Breast epithelium (tissue), 4 donors: ENCODE data around the gene RGPD5. TPM values are rescaled to one million over a fixed set of nuclear protein-coding genes. Genes with fewer than 3 reads are reported as not detected.
"Not testable (repeated sequence)": the region's sequence is repeated elsewhere in the genome, so short reads cannot be mapped to it uniquely, and the experiment has no call there.

ENCODE experiments used
- DNase-seq, 2 donors: peaks; one replicate each; pipeline ENCODE4 v3.0.0-alpha.2; 2019; ENCODE audit warnings: low spot score in 2 of 2
- H3K27ac ChIP-seq, 2 donors: fragments of 200-600 bp; sonication (generic) in 1 of 2; one replicate each; pipeline ENCODE4 v1.5.1; 2016 to 2019; ENCODE audit warnings: mild to moderate bottlenecking in 1 of 2
- H3K27me3 ChIP-seq, 2 donors: fragments of 200-600 bp; sonication (generic) in 1 of 2; one replicate each; pipeline versions ENCODE4 v1.5.1 to v1.6.0; 2017 to 2019; ENCODE audit warnings: control low read depth in 1 of 2, mild to moderate bottlenecking in 1 of 2
- H3K36me3 ChIP-seq: fragments of 200-600 bp; one replicate; pipeline ENCODE4 v1.5.1; 2019
- H3K4me1 ChIP-seq, 2 donors: fragments of 200-600 bp; sonication (generic); one replicate each; pipeline ENCODE4 v1.5.1; 2016 to 2019; ENCODE audit warnings: control low read depth in 1 of 2
- H3K4me3 ChIP-seq, 3 donors: fragments of 200-600 bp; sonication (generic); 1 replicate in 2 of 3; 2 replicates in 1 of 3; pipeline ENCODE4 v1.5.1; 2016 to 2019; ENCODE audit warnings: mild to moderate bottlenecking in 3 of 3, moderate library complexity in 2 of 3
- H3K9me3 ChIP-seq, 2 donors: fragments of 200-600 bp; sonication (generic) in 1 of 2; one replicate each; pipeline ENCODE4 v1.5.1; 2016 to 2019; ENCODE audit warnings: control low read depth in 1 of 2
- intact Hi-C: fragments of 100-400 bp; cut with DNase I; formaldehyde crosslinking; loops from one replicate; pipeline ENCODE4 v1.15.1; 2023; ENCODE audit warnings: low total_unique reads
- total RNA-seq, 3 donors: library from RNA; depleted of rRNA; stranded (reverse); fragments of >200 nt; gene quantifications; one replicate each; pipeline ENCODE4 v1.1.0, GENCODE V29; 2016

RGPD5 gene
- total RNA-seq, 3 donors from 2014 or later = 66.6 to 82.3 (median 69.1) TPM

DNA sequence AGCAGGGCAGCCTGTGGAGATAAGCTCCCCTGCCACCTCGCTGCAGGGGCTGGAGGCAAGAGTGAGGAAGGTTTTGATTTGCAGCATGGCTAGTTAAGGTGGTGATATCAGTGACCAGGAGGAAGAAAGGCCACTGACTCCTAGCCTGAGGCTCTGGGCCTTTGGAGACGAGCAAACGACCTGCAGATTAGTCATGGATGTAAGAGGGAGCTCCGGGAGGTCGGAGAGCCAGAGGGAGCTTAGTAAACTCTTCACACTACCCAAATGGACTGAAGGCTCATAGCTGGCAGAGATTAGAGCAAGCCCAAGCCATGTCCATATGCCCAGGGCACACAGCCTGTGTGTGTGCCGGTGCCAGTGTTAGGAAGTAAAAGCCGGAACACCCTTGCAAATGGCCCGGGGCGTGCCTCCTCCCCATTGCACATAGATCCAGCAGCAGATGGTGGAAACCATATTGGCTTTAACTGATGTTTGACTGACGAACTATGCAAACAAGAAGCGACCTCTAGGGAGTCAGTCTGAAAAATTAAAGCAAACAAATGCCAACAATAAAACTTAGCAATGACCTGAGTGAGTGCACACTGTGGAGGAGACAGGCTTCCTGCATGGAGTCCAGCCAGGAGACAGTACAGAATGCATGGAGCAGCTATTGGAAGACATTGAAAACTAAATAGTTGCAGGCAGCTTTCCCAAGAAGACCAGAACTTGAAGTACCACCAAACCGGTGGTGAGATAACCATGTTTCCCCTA lies 2.4 kb upstream of the RGPD5 start:
- DNase-seq, H3K36me3 ChIP-seq, H3K4me1 ChIP-seq, H3K27ac ChIP-seq, H3K4me3 ChIP-seq, H3K9me3 ChIP-seq, H3K27me3 ChIP-seq, intact Hi-C loops: not testable (repeated sequence)

DNA sequence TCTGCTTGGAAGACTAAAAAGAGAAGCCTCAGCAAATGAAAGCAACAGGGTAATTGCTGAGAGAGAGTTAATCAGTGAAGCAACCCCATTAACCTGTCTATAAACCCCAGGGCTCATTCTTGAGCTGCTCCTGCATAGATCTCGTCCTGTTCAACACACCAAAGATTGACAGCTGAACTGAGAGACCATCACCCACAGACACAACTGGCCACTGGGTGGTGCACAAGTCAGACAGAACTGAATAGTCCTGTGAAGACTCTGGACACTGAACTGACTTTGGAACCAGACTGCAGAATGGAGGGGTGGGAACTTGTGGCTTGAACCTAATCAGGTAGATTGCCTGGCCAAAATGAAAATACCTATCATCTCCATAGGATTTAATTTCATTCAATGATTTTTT lies 1.4 kb upstream of the RGPD5 start:
- intact Hi-C loops, DNase-seq, H3K27ac ChIP-seq, H3K4me3 ChIP-seq, H3K27me3 ChIP-seq, H3K9me3 ChIP-seq, H3K36me3 ChIP-seq, H3K4me1 ChIP-seq: not testable (repeated sequence)

DNA sequence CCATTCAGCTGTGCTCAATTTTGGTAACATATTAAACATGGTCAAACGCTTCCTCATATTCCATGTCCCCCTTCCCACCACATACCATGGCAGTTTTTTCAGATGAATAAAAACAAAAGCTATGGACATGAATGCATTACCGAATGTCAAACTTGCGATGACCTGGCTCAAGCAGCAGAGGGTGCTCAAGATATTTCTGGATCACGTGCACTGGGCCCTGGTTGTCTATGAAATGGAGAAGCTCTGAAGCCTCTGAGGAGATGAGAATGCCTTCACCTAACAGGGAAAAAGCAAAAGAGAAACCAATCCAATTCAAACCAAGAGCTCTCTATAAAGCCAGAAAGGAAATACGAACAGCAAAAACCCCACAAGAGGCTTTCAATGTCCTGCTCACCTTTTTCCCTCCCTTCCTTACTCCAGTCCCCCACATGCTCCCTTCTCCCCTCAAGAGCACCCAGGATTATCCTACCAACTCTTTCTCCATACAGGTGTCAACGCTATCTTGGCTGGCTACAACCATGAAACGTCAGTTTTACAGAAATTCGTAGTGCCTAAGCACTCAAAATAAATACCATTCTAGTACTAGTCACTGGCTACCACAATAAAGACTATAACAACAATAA lies 77.1 kb downstream of the RGPD5 start:
- H3K36me3 ChIP-seq, H3K4me1 ChIP-seq, H3K4me3 ChIP-seq, H3K9me3 ChIP-seq, H3K27ac ChIP-seq, H3K27me3 ChIP-seq, DNase-seq, intact Hi-C loops: not testable (repeated sequence)

DNA sequence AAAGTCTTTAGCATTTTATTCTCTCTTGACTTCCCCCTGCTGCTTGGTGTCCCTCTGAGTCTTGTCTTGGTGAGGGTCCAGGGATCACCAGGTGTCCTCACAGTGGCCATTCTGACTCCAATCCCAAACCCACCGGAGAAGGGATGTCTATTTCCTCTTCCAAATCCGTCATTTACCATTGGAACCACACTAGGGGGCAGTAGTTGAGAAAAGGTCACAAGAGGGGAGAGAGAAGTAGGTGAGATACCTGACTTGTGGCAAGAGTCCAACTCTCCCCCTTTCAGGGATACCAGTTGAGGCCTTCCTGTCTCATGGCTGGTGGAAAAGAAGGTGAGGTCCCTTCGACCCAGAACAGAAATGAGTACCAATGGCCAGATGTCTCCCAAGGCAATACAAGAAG lies 82.5 kb downstream of the RGPD5 start:
- intact Hi-C loops, H3K9me3 ChIP-seq, H3K36me3 ChIP-seq: not testable (repeated sequence)

DNA sequence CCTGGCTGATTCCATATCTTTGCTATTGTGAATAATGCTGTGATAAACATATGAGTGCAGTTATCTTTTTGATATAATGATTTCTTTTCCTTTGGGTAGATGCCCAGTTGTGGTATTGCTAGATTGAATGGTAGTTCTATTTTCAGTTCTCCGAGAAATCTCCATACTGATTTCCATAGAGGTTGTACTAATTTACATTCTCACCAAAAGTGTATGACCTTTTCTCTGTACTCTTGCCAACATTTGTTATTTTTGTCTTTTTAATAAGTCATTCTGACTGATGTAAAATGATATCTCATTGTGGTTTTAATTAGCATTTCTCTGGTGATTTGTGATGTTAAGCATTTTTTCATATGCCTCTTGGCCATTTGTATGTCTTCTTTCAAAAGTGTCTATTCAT lies 88.0 kb downstream of the RGPD5 start:
- intact Hi-C loops, H3K27ac ChIP-seq, H3K27me3 ChIP-seq, H3K4me1 ChIP-seq, H3K4me3 ChIP-seq, DNase-seq, H3K36me3 ChIP-seq, H3K9me3 ChIP-seq: not testable (repeated sequence)

More for the DNA sequence above, 82.5 kb downstream of the RGPD5 start:
- not testable (repeated sequence) for H3K27me3 ChIP-seq, H3K4me1 ChIP-seq, H3K27ac ChIP-seq, H3K4me3 ChIP-seq, DNase-seq

DNA sequence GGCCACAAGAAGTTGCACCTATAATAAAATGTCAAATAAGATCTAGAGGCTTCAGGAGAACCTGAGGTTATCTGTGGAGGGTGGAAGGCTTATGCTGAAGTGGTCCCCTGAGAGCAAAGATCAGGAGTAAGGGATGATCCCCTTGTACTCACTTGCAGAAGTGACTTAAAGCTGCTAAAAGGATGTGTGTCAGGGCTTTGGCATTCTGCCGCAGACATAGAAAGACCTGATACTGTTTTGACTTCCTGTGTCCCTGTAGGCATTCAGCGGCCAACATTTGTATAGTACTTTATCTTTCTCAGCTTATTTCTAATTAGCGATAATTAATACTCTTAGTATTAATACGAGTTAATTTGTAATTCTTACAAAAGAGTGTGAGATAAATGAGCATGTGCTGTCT lies 94.3 kb downstream of the RGPD5 start:
- H3K4me3 ChIP-seq, H3K9me3 ChIP-seq, H3K27me3 ChIP-seq, H3K4me1 ChIP-seq, DNase-seq, H3K27ac ChIP-seq, intact Hi-C loops, H3K36me3 ChIP-seq: not testable (repeated sequence)

DNA sequence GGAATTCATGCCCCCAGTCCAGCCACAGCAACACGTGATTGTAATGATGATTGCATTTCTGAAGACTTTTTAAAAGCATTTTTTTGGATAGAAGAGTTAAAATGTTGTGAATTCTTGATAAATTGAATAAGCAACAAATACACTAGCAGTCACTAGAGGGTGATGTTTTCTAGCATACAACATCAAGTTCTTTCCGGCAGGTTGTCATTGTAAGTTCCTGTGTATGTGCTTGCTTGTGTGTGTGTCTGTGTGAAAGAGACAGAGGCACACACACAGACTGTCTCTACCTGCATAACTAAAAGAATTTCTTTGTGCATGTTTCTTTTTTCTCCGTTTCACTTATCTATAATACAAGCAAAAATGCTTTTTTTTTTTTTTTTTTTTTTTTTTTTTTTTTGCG lies 95.8 kb downstream of the RGPD5 start:
- H3K4me3 ChIP-seq, H3K9me3 ChIP-seq, intact Hi-C loops: not testable (repeated sequence)

DNA sequence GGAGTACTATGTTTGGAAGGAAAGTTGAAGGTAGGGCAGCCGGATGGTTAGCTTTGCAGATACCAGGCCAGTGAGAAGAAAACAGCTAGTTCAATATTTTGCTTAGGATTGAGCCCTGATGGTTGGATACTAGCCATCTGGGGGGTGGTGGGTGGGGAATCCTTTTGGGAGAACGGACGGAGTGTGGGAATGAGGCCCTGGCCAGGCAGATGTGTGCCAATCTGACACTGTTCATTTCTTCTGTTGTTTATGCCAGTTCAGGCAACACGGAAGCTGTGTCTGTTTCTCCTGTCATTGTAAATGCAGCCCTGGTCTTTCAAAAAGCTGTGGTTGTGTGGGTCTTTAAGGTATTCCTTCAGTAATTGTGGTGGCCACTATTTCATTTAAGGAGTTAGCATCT lies 96.9 kb downstream of the RGPD5 start:
- H3K4me3 ChIP-seq, H3K36me3 ChIP-seq, DNase-seq, H3K27ac ChIP-seq, H3K9me3 ChIP-seq, H3K27me3 ChIP-seq, intact Hi-C loops, H3K4me1 ChIP-seq: not testable (repeated sequence)

More for the DNA sequence above, 95.8 kb downstream of the RGPD5 start:
- H3K36me3 ChIP-seq, DNase-seq, H3K27ac ChIP-seq, H3K27me3 ChIP-seq, H3K4me1 ChIP-seq: not testable (repeated sequence)

DNA sequence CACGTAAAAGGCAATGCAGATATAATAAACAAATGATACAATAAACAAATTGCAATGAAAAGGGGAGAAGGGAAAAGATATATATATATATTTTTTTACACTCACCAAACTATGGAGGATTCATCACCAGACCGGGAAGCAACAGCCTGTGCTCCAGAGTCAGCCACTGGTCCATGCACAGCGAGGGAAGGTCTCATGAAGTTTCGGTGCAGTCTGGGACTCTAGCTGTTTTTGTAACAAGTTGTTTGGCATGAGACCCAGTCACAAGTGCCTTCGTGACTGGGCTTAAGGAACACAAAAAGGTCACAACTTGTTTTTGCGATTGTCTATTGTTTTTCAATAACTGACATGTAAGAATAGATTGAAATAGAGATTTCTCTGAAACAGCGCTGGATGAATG lies 99.6 kb downstream of the RGPD5 start:
- intact Hi-C loops, H3K27ac ChIP-seq, H3K4me3 ChIP-seq, H3K36me3 ChIP-seq, H3K9me3 ChIP-seq, H3K4me1 ChIP-seq, H3K27me3 ChIP-seq, DNase-seq: not testable (repeated sequence)

DNA sequence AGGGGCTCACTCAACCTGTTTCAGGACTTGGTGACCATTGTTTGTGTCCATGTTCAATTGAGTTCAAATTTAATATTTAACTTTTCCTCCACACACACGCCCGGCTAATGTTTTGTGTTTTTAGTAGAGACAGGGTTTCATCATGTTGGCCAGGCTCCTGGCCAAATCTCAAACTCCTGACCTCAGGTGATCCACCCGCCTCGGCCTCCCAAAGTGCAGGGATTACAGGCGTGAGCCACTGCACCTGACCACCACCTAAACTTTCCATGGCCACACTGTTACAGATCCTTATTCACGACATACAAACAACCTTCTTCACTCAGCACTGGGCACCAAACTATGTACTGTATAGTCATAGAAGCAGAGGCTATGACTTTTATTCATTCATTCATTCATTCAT lies 100.0 kb downstream of the RGPD5 start:
- H3K4me1 ChIP-seq, DNase-seq, H3K9me3 ChIP-seq, intact Hi-C loops, H3K27ac ChIP-seq, H3K27me3 ChIP-seq, H3K4me3 ChIP-seq, H3K36me3 ChIP-seq: not testable (repeated sequence)

DNA sequence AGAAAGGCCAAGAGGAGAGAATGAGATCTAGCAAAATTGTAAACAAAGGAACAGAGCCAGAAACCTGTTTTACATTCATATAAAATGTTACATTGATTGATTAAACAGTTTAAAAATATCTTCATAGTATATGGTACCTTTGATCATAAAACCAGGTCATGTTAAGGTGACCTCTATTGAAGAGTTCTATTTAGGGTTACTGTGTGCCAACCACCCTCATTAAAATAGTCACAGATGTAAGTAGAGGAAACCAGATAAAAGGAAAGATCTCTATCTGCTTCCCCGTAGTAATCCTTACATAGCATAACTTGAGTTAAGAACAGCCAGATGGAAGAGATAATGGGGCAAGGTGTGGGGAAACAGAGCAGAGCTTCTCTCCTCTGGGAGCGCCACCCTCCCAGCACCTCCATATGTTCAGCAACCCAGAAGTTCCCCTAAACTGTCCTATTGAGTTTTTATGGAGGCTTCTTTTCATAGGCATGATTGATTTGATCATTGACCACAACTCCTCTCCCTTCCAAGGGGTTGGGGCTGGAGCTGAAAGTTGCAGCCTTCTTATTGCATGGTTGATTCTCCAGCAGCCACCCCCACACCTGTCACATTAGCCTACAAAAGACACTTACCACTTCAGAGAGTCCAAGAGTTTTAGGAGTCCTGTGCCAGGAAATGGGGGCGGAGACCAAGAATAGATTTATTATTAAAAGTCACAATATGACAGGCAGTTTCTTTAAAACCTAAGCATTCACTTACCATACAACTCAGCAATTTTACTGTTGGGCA lies 101.2 kb downstream of the RGPD5 start:
- H3K4me3 ChIP-seq, H3K9me3 ChIP-seq, H3K4me1 ChIP-seq, intact Hi-C loops, H3K36me3 ChIP-seq, H3K27ac ChIP-seq, H3K27me3 ChIP-seq, DNase-seq: not testable (repeated sequence)

DNA sequence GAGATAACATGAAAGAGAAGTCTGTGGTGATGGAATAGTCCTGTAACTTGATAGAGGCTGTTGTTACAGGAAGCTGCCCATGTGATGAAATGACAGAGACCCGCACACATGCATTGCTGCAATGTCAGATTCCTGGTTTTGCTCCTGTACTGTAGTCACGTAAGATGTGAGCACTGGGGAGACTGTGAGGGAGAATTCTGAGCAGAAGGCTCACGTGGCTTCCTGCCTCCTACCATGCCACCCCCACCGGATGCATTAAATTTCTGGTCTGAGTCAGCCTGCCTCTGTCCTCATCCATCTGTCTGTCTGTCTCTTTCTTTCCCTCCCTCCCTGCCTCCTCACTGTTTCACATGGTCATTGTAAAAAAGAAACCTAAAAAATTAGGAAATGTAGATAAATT lies 102.1 kb downstream of the RGPD5 start:
- intact Hi-C loops, H3K27ac ChIP-seq, DNase-seq, H3K27me3 ChIP-seq, H3K4me1 ChIP-seq, H3K4me3 ChIP-seq, H3K36me3 ChIP-seq, H3K9me3 ChIP-seq: not testable (repeated sequence)

DNA sequence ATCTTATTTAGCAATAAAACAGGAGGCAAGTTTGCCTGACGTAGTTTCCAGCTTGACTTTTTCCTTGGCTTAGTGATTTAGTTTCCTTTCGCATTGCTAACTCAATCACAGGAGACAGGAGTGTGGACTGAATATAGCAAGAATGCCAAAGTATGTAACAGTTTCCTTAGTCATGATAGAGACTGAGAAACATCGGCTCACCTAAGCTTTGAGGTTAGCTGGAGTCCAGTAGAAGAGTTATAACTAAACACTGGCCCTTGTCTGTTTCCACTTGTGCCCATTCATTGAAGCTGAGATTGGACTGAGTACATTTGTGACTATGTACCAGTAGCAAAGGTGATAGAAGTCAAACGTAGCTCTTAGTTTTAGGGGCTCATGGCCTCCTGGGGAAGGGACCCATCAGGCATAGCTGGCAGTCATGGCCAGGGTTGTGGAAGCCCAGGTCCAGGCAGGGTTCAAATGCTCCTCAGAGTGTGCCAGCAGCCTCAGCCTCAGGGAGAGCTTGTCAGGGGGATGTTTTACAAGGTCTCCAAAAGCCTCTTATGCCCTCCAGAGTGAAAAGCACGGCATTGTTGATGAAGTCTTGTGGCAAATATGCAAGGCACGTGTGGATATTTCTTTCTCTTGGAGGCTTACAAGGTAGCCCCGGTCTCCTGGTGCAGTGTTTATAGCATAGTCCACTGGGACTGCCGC lies 103.8 kb downstream of the RGPD5 start:
- H3K4me3 ChIP-seq, H3K27me3 ChIP-seq, H3K27ac ChIP-seq, H3K9me3 ChIP-seq, DNase-seq, H3K36me3 ChIP-seq, H3K4me1 ChIP-seq, intact Hi-C loops: not testable (repeated sequence)
